HG02571 (cell line): ENCODE data around the gene HYLS1.

ENCODE experiments used
- ATAC-seq: cut with Tn5 transposase; IDR thresholded peaks from one replicate; pipeline ENCODE4 v1.9.1; 2021; ENCODE audit warnings: mild to moderate bottlenecking, moderate library complexity; ENCODE audit not compliant: unreplicated experiment

HYLS1 gene

DNA sequence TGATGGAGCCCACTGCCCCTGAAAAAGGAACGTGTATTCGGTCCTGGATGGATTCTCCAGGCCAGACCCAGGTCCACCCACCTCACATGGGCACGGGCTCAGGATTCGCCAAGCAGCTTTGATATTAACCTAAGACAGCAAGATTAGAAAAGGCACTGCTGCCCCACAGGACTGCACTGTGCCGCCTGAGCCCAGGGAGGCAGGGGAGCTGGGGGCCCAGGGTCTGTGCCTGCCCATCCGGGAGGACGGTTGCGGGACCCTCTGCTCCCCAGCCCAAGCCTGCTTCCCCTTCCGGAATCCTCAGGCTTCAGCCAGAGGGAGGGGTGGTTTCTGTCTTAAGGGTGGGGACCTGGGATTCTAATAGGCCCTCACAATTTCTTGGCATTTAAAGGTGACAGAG lies 44.8 kb downstream of the HYLS1 start:
- ATAC-seq, result no peak

GRCh38 chr11:125933030-125933813 lies 45.8 kb downstream of the HYLS1 start:
- ATAC-seq, result no peak

- no peak for ATAC-seq
These were observed 47.0 kb downstream of the HYLS1 start for GRCh38 chr11:125934473-125934872.

DNA sequence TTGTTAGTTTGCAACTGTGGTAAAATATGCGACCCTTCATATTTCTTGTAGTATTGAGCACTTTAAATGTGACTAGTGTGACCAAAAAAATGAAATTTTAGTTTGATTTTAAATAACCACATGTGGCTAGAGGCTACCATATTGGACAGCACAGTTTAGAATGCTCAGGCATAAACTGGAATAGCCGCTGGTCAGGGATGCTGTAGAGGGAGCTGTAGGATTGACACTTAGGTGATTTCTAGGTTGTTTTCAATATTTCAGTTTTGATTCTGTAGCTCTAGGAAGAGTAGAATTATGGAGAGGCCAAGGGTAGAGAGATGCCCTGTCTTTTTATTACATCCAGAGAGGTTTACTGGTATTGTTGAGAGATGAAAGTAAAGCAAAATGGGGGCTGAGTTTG lies 47.6 kb downstream of the HYLS1 start:
- ATAC-seq, result no peak

- ATAC-seq, result no peak
These were observed 48.2 kb downstream of the HYLS1 start for GRCh38 chr11:125935618-125936199.

- no peak for ATAC-seq
These were observed 51.0 kb downstream of the HYLS1 start for GRCh38 chr11:125938418-125938817.

GRCh38 chr11:125939081-125939521 lies 51.6 kb downstream of the HYLS1 start:
- no peak for ATAC-seq

DNA sequence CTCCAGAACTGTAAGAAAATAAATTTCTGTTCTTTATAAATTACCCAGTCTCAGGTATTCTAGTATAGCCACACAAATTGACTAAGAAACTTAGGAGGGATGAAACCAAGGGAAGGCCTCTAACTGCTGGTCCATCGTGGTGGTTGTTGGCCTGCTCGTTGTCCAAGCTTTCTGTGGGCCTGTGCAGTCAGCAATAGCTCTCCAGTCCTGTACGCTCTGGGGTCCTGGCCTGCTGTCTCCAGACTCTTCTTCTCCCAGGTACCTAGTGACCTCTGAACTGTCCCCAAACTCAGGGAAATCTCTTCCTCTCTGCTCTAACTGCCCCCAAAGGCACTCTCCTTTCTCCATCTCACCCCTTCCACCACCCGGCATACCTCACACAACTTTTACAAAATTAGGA lies 52.7 kb downstream of the HYLS1 start:
- no peak for ATAC-seq

- ATAC-seq, result no peak
These were observed 53.8 kb downstream of the HYLS1 start for GRCh38 chr11:125941267-125941618.

- ATAC-seq, result no peak
These were observed 54.4 kb downstream of the HYLS1 start for GRCh38 chr11:125941619-125942611.

GRCh38 chr11:125942771-125943428 lies 55.4 kb downstream of the HYLS1 start:
- ATAC-seq, result no peak

DNA sequence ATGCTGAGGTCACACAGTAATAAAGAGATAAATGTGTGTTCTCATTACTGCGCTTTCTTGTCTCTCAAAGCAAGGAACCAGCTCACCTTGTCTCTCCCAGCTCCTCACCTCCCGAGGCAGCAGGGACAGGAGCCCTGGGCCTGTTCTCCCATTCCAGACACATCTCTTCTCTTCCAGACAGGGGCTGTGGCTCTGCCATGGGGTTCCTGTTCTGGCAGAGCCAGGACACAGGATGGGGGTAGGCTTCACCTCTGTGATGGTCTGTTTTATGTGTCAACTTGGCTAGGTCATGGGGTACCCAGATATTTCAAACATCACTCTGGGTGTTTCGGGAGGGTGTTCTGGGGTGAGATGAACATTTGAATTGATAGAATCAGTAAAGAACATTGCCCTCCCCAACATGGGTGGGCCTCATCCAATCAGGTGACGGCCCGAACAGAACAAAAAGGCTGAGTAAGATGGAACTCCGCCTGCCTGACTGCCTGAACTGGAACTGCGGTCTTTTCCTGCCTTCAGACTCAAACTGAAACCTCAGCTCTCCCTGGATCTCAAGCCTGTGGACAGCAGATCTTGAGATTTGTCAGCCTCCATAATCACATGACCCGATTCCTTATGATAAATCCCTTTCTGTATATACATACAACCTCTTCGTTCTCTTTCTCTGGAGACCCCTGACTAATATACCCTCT lies 56.3 kb downstream of the HYLS1 start:
- no peak for ATAC-seq

GRCh38 chr11:125944350-125945010 lies 57.0 kb downstream of the HYLS1 start:
- ATAC-seq, result no peak

- ATAC-seq, result no peak
These were observed 57.7 kb downstream of the HYLS1 start for GRCh38 chr11:125945011-125945796.

DNA sequence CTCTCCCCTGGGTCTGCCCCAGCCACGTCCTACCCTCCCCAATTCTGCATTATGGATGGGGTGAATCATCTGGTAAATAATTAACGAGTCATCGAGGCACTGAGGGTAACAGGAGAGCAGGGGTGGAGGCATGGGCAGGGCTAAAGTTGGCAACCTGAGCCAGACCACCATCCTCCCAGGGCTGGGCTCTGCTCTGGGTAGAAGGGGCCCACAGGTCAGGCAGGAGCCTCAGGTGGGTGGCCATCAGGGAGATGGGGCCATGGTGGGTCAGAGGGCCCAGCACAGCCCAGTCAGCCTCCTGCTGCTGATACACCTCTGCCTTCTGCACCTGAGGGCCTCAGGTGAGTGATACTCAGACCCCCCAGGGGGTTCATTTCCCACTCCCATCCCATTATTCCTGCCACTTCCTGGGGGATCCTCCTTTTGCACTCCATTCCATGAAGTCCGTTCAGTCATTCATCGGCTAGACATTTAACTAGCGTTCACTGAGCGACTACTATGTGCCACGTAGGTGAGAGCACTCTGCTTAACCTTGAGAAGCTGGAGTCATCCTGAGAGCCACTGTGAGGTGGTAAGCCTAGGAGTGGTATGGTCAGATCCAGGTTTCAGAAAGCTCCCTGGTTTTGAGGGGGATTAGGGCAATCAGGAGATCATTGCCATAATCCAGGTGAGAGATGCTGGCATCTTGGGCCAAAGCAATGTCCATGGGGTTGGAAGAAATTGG lies 58.5 kb downstream of the HYLS1 start, which contains the start of gene VSIG10L2:
TSS of gene VSIG10L2 (plus strand) at position 248 of the 724 bp plus-strand sequence. CDS start at position 260, 12 bp downstream.
- ATAC-seq, result no peak

DNA sequence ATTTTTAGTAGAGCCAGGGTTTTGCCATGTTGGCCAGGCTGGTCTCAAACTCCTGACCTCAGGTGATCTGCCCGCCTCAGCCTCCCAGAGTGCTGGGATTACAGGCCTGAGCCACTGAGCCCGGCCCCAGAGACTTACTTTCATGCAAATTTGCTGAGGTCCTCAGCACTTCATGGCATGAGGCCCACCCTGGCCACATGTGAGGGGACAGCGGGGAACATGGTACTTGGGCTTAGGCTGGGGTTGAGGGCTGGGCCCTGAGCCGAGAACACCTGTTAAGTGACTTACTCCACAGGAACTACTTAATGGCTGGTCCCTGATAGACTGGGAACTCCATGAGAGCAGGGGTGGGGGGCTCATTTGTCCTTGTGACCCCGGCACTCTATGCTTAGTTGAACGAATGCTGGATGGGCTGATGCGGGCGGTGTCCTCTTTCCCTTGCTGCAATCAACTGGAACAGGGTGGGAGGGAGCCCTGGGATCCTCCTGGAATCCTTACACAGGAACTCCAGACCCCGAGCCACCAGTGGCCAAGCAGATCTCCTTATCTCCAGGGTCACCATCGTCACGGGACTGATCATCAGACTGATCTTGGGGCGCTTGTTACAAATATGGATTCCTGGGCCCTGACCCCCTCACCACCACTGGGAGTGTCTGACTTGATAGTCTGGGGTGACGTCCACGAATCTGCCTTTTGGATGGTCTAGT lies 59.4 kb downstream of the HYLS1 start:
- no peak for ATAC-seq

DNA sequence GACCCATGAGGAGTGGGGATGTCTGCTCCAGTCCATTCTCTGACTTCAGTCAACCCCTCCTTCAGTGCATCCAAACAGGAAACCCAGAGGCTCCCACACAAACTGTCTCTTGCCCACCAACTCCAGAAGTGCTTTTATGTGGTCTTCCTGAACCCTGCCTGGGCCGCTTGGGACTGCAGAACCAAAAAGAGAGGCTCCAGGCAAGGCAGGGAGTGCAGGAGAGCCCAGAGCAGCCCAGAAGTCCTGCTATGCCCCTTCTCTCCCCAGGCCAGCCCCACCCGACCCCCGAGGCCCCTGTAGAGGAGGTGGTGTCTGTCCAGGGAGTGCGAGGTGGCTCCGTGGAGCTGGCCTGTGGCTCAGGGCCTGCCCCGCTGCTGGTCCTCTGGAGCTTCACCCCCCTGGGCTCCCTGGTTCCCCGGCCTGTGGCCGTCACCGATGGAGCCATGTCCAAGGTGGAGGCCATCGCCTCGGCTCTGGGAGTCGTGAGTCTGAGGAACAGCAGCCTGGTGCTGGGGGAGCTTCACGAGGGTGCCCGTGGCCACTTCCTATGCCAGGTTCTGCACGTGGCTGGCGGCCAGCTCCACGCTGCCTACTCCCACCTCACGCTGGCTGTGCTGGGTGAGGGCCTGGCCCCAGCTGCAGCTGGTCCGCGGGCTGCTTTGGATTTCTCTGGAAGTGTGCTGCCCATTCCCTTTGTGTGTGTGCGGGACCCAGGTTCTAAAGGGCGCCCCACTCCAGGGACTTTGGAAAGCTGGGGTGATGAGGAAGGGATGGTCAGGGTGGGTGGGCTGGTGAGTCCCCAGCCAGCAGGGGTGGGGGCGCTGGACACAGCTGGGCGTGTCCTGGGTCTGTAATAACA lies 60.2 kb downstream of the HYLS1 start:
- ATAC-seq, result no peak
